Lower leg skin (tissue), 4 donors: ENCODE results near the gene ACTL8. TPM values are rescaled to one million over a fixed set of nuclear protein-coding genes. Genes with fewer than 3 reads are reported as not detected.

Source experiments
- DNase-seq, 2 donors: peaks; one replicate each; pipeline ENCODE4 v3.0.0-alpha.2; 2019; ENCODE audit warnings: low spot score in 2 of 2
- H3K4me3 ChIP-seq: fragments of 200-600 bp; sonication (generic); 2 replicates; pipeline ENCODE4 v1.5.1; 2017; ENCODE audit warnings: mild to moderate bottlenecking, low read depth; ENCODE audit not compliant: poor library complexity, severe bottlenecking
- POLR2A ChIP-seq, 2 donors: fragments of 450-650 bp; IDR thresholded peaks; one replicate each; pipeline ENCODE4 v1.6.1; 2016 to 2017; ENCODE audit warnings: antibody characterized with exemption in 2 of 2, mild to moderate bottlenecking in 1 of 2, moderate library complexity in 1 of 2
- WGBS, 2 donors: methylation state at CpG; one replicate each; pipeline ENCODE4 v1.1.5; 2018; 5-methylcytosine and 5-hydroxymethylcytosine counted together
- intact Hi-C: fragments of 100-400 bp; cut with DNase I; formaldehyde crosslinking; loops from one replicate; pipeline ENCODE4 v1.15.0; 2023; ENCODE audit warnings: low total_unique reads
- total RNA-seq, 4 donors: library from RNA; depleted of rRNA; stranded (reverse); fragments of >200 nt; gene quantifications; one replicate each; pipeline ENCODE4 v1.1.0, GENCODE V29; 2016
- TF ChIP-seq, protein P1 (sequence below), 3 donors: fragments of 450-650 bp; IDR thresholded peaks; one replicate each; pipeline ENCODE4 v1.5.1; 2016; ENCODE audit warnings: antibody characterized with exemption in 3 of 3, mild to moderate bottlenecking in 3 of 3, moderate library complexity in 2 of 3

The ACTL8 gene
- total RNA-seq, 4 donors from 2014 or later, result not detected

DNA sequence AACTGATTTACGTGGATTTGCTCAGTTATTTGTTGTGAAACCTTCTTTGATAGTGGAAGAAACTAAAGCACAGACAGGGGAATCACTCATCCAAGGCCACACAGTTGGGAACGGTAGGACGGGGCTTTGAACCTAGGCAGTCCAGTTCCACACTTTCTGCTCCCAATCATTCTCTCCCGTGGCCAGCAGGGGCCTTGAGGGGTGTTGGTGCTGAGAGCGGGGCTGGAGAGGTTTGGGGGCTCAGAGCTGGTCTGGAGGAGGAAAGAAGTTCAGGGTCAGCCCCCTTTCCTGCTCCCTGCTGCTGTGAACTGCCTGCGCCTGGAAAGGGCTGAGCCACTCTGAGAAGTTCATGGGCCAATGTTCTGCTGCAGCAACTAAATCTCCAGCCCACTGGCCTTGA is 31.4 kb upstream of the ACTL8 start:
- no peak overlapping the region for H3K4me3 ChIP-seq
- 51 to 57% methylated on average over 6 of the region's 6 CpGs for WGBS, 2 donors
- intact Hi-C loops, result no loop called here
- no peak for DNase-seq
- TF ChIP-seq, protein P1, sequence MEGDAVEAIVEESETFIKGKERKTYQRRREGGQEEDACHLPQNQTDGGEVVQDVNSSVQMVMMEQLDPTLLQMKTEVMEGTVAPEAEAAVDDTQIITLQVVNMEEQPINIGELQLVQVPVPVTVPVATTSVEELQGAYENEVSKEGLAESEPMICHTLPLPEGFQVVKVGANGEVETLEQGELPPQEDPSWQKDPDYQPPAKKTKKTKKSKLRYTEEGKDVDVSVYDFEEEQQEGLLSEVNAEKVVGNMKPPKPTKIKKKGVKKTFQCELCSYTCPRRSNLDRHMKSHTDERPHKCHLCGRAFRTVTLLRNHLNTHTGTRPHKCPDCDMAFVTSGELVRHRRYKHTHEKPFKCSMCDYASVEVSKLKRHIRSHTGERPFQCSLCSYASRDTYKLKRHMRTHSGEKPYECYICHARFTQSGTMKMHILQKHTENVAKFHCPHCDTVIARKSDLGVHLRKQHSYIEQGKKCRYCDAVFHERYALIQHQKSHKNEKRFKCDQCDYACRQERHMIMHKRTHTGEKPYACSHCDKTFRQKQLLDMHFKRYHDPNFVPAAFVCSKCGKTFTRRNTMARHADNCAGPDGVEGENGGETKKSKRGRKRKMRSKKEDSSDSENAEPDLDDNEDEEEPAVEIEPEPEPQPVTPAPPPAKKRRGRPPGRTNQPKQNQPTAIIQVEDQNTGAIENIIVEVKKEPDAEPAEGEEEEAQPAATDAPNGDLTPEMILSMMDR (IDR thresholded peaks at IDR 0.05), result no peak
- TF ChIP-seq POLR2A (IDR thresholded peaks at IDR 0.05), result no peak

DNA sequence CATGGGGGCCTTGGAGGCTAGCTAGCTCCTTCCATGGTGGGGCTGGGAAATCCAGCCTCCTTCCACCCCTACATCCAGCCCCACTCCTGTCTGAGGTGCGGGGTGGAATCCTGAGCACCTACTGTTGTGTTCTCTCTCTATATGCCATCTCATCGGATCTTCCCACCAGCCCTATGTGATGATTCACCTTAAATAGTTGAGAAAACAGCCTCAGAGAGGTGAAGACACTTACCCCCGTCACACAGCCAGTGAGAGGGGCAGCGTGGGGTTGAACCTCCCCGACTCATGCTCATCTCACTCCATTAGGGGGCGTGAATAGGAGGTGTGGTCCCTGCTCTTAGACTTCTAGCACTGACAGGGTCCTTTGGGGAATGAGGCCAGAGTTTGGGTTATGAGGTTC is 31.0 kb upstream of the ACTL8 start:
- H3K4me3 ChIP-seq, result no peak overlapping the region
- WGBS, 2 donors, result 87 to 88% methylated on average over 6 of the region's 6 CpGs
- intact Hi-C loops, result no loop called here
- no peak for TF ChIP-seq POLR2A (IDR thresholded peaks at IDR 0.05)
- TF ChIP-seq, protein P1 (IDR thresholded peaks at IDR 0.05), result no peak
- DNase-seq, result no peak

DNA sequence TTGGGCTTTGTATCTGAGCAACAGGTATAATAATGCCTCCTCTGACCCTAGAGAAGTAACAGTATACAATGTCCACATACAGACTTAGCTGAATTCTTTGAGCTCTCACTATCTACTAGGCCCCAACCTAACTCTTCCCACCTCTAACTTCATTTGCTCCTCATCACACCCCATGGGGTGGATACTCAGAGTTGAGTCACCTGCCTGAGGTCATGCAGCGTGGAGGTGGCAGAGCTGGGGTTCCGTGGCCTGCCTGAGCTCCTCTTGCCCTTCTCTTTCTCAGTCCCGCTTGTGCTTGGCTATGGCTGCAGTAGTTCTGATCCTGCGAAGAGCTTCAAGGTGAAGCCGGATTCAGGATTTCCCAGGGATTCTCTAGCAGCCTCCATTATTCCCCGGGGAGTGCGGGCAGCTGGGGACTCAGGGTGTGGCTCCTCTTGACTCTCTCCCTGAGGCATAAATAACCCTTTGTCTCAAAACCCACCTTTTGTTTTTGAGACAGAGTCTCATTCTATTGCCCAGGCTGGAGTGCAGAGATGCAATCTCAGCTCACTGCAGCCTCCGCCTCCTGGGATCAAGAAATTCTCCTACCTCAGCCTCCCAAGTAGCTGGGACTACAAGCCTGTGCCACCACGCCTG is 29.9 kb upstream of the ACTL8 start:
- 69 to 85% methylated on average over 9 of the region's 9 CpGs for WGBS, 2 donors
- TF ChIP-seq, protein P1 (IDR thresholded peaks at IDR 0.05), result no peak
- no peak for TF ChIP-seq POLR2A (IDR thresholded peaks at IDR 0.05)
- no peak overlapping the region for H3K4me3 ChIP-seq
- no peak for DNase-seq
- intact Hi-C loops, result no loop called here

DNA sequence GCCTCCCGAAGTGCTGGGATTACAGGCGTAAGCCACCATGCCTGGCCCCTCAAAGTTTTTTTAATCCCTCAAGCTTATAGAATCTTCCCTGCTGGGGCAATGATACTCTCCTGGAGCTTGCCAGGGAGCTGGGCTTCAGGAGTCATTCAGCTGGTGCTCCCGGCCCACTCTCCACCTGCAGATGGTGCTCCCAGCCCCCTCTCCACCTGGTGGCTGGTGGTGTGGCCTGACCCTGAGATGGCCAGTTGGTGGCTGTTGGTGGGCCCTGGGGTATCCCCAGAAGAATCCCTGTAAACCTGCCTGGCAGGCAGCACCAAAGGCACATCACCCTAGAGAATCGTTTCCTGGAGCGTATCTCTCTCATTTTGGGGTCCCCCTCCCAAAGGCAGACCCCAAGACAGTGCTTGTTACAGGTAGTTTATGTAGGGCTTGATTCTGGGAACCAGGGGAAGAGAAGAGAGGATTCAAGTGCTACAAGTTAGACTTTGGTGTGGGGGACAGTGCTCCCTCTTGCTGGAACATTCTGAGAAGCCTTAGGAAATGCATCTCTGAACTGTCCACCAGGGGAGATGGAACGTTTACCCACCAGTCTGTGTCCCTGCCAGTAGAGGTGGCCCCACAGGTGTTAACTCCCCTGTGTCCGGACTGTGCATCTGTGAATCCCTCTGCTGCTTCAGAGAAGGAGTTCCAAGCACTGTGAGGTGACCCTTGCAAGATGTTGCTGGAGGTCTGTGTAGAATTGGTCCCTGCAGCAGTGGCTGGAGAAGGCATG is 29.1 kb upstream of the ACTL8 start:
- DNase-seq, result no peak
- WGBS, 2 donors, result 70% methylated on average over 7 of the region's 7 CpGs
- intact Hi-C loops, result no loop called here
- no peak overlapping the region for H3K4me3 ChIP-seq
- TF ChIP-seq, protein P1 (IDR thresholded peaks at IDR 0.05), result no peak
- TF ChIP-seq POLR2A (IDR thresholded peaks at IDR 0.05), result no peak

DNA sequence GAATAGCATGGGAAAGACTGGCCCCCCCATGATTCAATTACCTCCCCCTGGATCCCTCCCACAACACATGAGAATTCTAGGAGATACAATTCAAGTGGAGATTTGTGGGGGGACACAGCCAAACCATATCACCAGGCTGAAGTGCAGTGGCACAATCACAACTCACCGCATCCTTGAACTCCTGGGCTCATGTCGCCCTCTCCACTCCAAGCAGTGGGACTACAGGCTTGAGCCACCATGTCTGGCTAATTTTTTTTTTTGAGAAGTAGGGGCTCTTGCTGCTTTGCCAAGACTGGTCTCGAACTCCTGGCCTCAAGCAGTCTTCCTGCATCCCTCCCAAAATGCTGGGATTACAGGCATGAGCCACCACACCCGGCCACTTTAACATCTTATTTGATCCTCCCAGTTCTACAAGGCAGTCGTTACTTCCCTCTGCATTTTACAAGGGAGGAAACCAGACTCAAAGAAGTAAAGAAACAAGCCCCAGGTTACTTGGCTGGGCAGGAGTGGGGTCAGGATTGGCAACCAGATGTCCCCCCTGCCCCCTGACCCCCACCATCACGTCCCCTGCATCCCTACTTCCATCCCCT is 26.9 kb upstream of the ACTL8 start:
- no peak overlapping the region for H3K4me3 ChIP-seq
- DNase-seq, result no peak
- no peak for TF ChIP-seq POLR2A (IDR thresholded peaks at IDR 0.05)
- TF ChIP-seq, protein P1 (IDR thresholded peaks at IDR 0.05), result no peak
- WGBS, 2 donors, result 73 to 74% methylated on average over 6 of the region's 6 CpGs
- intact Hi-C loops, result no loop called here
